ENCODE data around the gene CKS2. TPM values are rescaled to one million over a fixed set of nuclear protein-coding genes. Genes with fewer than 3 reads are reported as not detected.

CKS2 gene
- polyA plus RNA-seq, 1 donor from 2014 or later = 48.5 TPM

DNA sequence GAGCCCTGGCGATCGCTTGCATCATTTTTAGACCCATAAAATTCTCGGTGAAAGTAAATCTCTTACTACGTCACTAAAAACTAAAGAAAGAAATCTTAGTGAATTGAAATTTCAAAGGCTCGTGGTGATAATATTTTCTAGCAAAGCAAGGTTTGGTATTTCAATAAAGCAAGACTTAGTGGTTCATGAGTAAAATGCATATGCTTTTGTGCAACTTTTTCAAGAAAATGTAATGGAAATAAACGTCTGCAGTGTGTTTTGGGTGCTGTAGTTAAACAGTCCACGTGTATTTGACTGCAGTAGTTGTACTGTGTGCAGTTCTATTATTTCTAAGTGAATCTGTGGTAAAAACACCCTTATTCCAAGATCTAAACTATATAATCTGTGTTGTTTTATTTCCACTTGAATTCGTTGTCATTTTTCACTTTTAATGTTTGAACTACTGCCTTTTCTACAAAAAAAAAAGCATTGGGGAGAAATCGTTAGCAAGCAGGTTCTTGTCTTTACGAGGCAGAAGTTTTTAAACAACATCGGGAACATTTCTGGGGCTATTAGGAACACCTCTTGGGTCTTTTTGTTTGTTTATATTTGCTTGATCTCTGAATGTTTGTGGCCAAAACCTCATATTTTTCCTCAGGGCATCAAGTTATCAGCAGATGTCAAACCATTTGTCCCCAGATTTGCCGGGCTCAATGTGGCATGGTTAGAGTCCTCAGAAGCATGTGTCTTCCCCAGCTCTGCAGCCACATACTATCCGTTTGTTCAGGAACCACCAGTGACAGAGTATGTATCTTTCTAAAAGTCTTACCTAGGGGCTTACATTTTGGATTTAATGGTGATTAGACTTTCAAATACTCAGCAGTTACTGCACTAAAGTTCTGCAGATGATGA is 8.3 kb downstream of the CKS2 start:
- TF ChIP-seq RAD21 (conservative IDR thresholded peaks at IDR 0.05) = no peak
- no peak for TF ChIP-seq EP300 (conservative IDR thresholded peaks at IDR 0.05; ENCODE audit: poor library complexity, severe bottlenecking)
- no peak for TF ChIP-seq TAF1 (IDR thresholded peaks at IDR 0.05; ENCODE audit: low read depth)
- no peak for TF ChIP-seq EZH2 (IDR thresholded peaks at IDR 0.05; ENCODE audit: borderline replicate concordance, insufficient read depth, low read length, poor library complexity, severe bottlenecking)
- TF ChIP-seq MXI1 (conservative IDR thresholded peaks at IDR 0.05; ENCODE audit: poor library complexity, severe bottlenecking) = peak; percentile 52
- no peak for TF ChIP-seq POLR2AphosphoS5 (IDR thresholded peaks at IDR 0.05)
- TF ChIP-seq, protein P1, sequence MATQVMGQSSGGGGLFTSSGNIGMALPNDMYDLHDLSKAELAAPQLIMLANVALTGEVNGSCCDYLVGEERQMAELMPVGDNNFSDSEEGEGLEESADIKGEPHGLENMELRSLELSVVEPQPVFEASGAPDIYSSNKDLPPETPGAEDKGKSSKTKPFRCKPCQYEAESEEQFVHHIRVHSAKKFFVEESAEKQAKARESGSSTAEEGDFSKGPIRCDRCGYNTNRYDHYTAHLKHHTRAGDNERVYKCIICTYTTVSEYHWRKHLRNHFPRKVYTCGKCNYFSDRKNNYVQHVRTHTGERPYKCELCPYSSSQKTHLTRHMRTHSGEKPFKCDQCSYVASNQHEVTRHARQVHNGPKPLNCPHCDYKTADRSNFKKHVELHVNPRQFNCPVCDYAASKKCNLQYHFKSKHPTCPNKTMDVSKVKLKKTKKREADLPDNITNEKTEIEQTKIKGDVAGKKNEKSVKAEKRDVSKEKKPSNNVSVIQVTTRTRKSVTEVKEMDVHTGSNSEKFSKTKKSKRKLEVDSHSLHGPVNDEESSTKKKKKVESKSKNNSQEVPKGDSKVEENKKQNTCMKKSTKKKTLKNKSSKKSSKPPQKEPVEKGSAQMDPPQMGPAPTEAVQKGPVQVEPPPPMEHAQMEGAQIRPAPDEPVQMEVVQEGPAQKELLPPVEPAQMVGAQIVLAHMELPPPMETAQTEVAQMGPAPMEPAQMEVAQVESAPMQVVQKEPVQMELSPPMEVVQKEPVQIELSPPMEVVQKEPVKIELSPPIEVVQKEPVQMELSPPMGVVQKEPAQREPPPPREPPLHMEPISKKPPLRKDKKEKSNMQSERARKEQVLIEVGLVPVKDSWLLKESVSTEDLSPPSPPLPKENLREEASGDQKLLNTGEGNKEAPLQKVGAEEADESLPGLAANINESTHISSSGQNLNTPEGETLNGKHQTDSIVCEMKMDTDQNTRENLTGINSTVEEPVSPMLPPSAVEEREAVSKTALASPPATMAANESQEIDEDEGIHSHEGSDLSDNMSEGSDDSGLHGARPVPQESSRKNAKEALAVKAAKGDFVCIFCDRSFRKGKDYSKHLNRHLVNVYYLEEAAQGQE (IDR thresholded peaks at IDR 0.05; ENCODE audit: borderline replicate concordance) = no peak
- peak; percentile 4 for TF ChIP-seq CTCF (IDR thresholded peaks at IDR 0.05; ENCODE audit: poor library complexity, severe bottlenecking)
- TF ChIP-seq SMC3 (conservative IDR thresholded peaks at IDR 0.05; ENCODE audit: poor library complexity) = no peak
- peak overlapping the region; percentile 79 for H3K4me3 ChIP-seq (ENCODE audit: low read length)
- peak overlapping the region; percentile 95 for H3K9ac ChIP-seq (ENCODE audit: low read length)
- H2AFZ ChIP-seq (ENCODE audit: low read depth, low read length) = no peak overlapping the region
- H3K9me2 ChIP-seq (ENCODE audit: insufficient read depth, low read length) = no peaks in the 10 kb centered on the region
- peaks cover 78% of the 10 kb centered on the region for H3K79me2 ChIP-seq (replicated peaks; ENCODE audit: insufficient read depth, low read length)
- no peaks in the 10 kb centered on the region for H3K9me3 ChIP-seq (ENCODE audit: low read length)
- peak overlapping the region; percentile 94 for H3K4me2 ChIP-seq (ENCODE audit: low read length)
- no peaks in the 10 kb centered on the region for H3F3A ChIP-seq (ENCODE audit: insufficient read depth, low read length, poor library complexity, severe bottlenecking)
- no peaks in the 10 kb centered on the region for H3K27me3 ChIP-seq (ENCODE audit: insufficient read depth, low read depth, low read length)
- H4K20me1 ChIP-seq (ENCODE audit: insufficient read depth) = no peaks in the 10 kb centered on the region
- peak overlapping the region; percentile 93 for H3K27ac ChIP-seq (ENCODE audit: low read length)
- H3K36me3 ChIP-seq (ENCODE audit: insufficient read depth, low read length) = peaks cover 9% of the 10 kb centered on the region

GRCh38 chr9:89323390-89323789 is 12.4 kb downstream of the CKS2 start:
- no peaks in the 10 kb centered on the region for H3K36me3 ChIP-seq (ENCODE audit: insufficient read depth, low read length)

More at GRCh38 chr9:89323390-89323789, 12.4 kb downstream of the CKS2 start:
- Histone ChIP-seq H3K79me2 (replicated peaks; ENCODE audit: insufficient read depth, low read length) (peaks cover 71% of the 10 kb centered on the region), H3F3A (ENCODE audit: insufficient read depth, low read length, poor library complexity, severe bottlenecking) (no peaks in the 10 kb centered on the region), H2AFZ (ENCODE audit: low read depth, low read length) (no peak overlapping the region), H3K27me3 (ENCODE audit: insufficient read depth, low read depth, low read length) (no peaks in the 10 kb centered on the region), H3K9me3 (ENCODE audit: low read length) (no peaks in the 10 kb centered on the region), H3K9ac (ENCODE audit: low read length) (no peak overlapping the region), H3K27ac (ENCODE audit: low read length) (no peak overlapping the region), H4K20me1 (ENCODE audit: insufficient read depth) (no peaks in the 10 kb centered on the region), H3K9me2 (ENCODE audit: insufficient read depth, low read length) (no peaks in the 10 kb centered on the region), H3K4me3 (ENCODE audit: low read length) (no peak overlapping the region), H3K4me2 (ENCODE audit: low read length) (no peak overlapping the region)
- TF ChIP-seq RAD21 (conservative IDR thresholded peaks at IDR 0.05) (no peak), EP300 (conservative IDR thresholded peaks at IDR 0.05; ENCODE audit: poor library complexity, severe bottlenecking) (no peak), TAF1 (IDR thresholded peaks at IDR 0.05; ENCODE audit: low read depth) (no peak), CTCF (IDR thresholded peaks at IDR 0.05; ENCODE audit: poor library complexity, severe bottlenecking) (no peak), MXI1 (conservative IDR thresholded peaks at IDR 0.05; ENCODE audit: poor library complexity, severe bottlenecking) (no peak), EZH2 (IDR thresholded peaks at IDR 0.05; ENCODE audit: borderline replicate concordance, insufficient read depth, low read length, poor library complexity, severe bottlenecking) (no peak), SMC3 (conservative IDR thresholded peaks at IDR 0.05; ENCODE audit: poor library complexity) (no peak), POLR2AphosphoS5 (IDR thresholded peaks at IDR 0.05) (no peak)
- TF ChIP-seq, protein P1 (IDR thresholded peaks at IDR 0.05; ENCODE audit: borderline replicate concordance) = no peak
